Osteoblast (primary cell): Measurements from ENCODE around the gene SLC6A5. TPM values are rescaled to one million over a fixed set of nuclear protein-coding genes. Genes with fewer than 3 reads are reported as not detected.

ENCODE experiments used
- DNase-seq: peaks from one replicate; pipeline ENCODE4 v3.0.0; 2011; ENCODE audit warnings: low spot score, mixed read lengths; ENCODE audit not compliant: insufficient read length; ENCODE audit errors: missing footprints
- H2AFZ ChIP-seq: 2 replicates; pipeline ENCODE4 v1.6.0; 2011; ENCODE audit warnings: mild to moderate bottlenecking, low read length
- H3K27ac ChIP-seq: 2 replicates; pipeline ENCODE4 v1.5.1; 2011; ENCODE audit warnings: mild to moderate bottlenecking, low read depth, low read length, moderate library complexity
- H3K27me3 ChIP-seq: 2 replicates; pipeline ENCODE4 v1.6.0; 2012; ENCODE audit warnings: mild to moderate bottlenecking, control low read depth, inconsistent platforms, low read length, moderate library complexity; ENCODE audit not compliant: insufficient read depth
- H3K36me3 ChIP-seq: 2 replicates; pipeline ENCODE4 v1.5.1; 2011; ENCODE audit warnings: mild to moderate bottlenecking, low read length, control low read depth, moderate library complexity; ENCODE audit not compliant: insufficient read depth
- H3K4me1 ChIP-seq: 2 replicates; pipeline ENCODE4 v1.5.1; 2011; ENCODE audit warnings: mild to moderate bottlenecking, low read length, control low read depth, moderate library complexity; ENCODE audit not compliant: insufficient read depth
- H3K4me2 ChIP-seq: 2 replicates; pipeline ENCODE4 v1.6.0; 2011; ENCODE audit warnings: mild to moderate bottlenecking, low read length; ENCODE audit not compliant: insufficient read depth
- H3K4me3 ChIP-seq: fragments of 200-600 bp; sonication (generic); 3 replicates; pipeline ENCODE4 v1.5.1; 2012; ENCODE audit warnings: mild to moderate bottlenecking, low read length, inconsistent platforms; ENCODE audit not compliant: insufficient read depth
- H3K79me2 ChIP-seq: 2 replicates; pipeline ENCODE4 v1.6.0; 2012; ENCODE audit warnings: mild to moderate bottlenecking, low read length, control low read depth, inconsistent platforms; ENCODE audit not compliant: insufficient read depth
- H3K9me3 ChIP-seq: 2 replicates; pipeline ENCODE4 v1.5.1; 2011; ENCODE audit warnings: low read depth, low read length, control low read depth
- H4K20me1 ChIP-seq: 2 replicates; pipeline ENCODE4 v1.6.0; 2012; ENCODE audit warnings: mild to moderate bottlenecking, low read length, control low read depth; ENCODE audit not compliant: insufficient read depth
- total RNA-seq: library from RNA; depleted of rRNA; stranded (reverse); fragments of >200 nt; gene quantifications from 2 replicates; pipeline ENCODE4 v1.2.3, GENCODE V29; 2012
- TF ChIP-seq, protein P1 (sequence below): IDR thresholded peaks from 2 replicates; pipeline ENCODE4 v1.5.1; 2011; ENCODE audit warnings: mild to moderate bottlenecking, low read depth, low read length, moderate library complexity; ENCODE audit errors: extremely low read depth

SLC6A5 gene
- total RNA-seq, 1 donor = not detected

DNA sequence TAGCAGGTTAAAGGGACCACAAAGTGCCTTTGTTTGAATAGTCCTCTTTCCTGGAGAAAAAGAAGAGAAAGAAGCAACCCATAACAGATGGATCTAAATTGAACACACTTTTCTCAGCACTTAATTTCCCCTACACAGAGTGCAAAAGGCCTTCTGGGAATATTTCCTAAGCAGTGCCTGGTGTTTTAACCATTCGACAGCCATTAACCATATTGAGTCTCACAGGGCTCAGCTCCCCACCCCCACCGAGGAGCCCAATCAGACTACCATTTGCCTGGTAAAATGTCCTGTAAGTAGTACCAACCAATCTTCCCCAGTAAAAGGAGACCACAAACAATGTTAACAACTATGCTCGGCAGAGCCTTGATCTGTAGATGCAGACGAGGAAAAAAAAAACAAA, 40.7 kb upstream of the SLC6A5 start:
- TF ChIP-seq, protein P1, sequence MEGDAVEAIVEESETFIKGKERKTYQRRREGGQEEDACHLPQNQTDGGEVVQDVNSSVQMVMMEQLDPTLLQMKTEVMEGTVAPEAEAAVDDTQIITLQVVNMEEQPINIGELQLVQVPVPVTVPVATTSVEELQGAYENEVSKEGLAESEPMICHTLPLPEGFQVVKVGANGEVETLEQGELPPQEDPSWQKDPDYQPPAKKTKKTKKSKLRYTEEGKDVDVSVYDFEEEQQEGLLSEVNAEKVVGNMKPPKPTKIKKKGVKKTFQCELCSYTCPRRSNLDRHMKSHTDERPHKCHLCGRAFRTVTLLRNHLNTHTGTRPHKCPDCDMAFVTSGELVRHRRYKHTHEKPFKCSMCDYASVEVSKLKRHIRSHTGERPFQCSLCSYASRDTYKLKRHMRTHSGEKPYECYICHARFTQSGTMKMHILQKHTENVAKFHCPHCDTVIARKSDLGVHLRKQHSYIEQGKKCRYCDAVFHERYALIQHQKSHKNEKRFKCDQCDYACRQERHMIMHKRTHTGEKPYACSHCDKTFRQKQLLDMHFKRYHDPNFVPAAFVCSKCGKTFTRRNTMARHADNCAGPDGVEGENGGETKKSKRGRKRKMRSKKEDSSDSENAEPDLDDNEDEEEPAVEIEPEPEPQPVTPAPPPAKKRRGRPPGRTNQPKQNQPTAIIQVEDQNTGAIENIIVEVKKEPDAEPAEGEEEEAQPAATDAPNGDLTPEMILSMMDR = no peak
- no peak overlapping the region for H3K27ac ChIP-seq
- no peaks in the 10 kb centered on the region for H4K20me1 ChIP-seq
- no peaks in the 10 kb centered on the region for H3K9me3 ChIP-seq
- H3K36me3 ChIP-seq = no peaks in the 10 kb centered on the region
- no peak overlapping the region for H2AFZ ChIP-seq
- no peak for DNase-seq
- no peaks in the 10 kb centered on the region for H3K79me2 ChIP-seq
- H3K4me2 ChIP-seq = no peak overlapping the region
- no peaks in the 10 kb centered on the region for H3K4me1 ChIP-seq
- no peaks in the 10 kb centered on the region for H3K27me3 ChIP-seq
- H3K4me3 ChIP-seq = no peak overlapping the region

DNA sequence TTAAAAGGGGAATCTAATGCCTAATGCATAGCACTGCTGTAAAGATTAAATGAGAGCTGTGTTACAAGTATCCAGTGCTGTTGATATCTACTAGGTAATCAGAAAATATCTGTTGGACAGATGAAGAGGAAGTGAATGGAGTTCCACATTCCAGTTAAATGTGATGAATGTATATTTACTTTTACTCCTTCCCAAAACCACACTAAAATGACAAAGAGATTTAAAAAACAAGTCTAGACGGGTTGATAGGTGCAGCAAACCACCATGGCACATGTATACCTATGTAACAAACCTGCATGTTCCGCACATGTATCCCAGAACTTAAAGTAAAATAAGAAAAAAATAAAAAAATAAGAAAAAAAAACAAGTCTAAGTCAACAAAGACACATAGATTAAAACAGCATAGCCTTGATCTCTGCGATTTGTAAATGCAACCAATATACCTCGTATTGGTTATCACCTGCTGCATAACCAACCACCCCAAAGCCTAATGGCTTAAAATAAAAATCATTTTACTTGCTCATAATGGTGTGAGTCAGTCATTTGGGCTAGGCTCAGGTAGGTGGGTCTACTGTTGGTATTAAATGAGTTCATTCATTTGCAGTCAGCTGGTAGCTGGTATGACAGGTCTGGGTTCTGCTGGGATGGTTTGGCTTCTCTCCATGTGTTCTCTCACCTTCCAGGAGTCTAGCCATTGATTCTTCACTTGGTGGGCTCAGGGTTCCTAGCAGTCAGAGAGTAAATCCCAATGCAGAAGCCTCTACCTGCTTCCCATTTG, 39.7 kb upstream of the SLC6A5 start:
- H3K4me1 ChIP-seq = no peaks in the 10 kb centered on the region
- no peak overlapping the region for H3K27ac ChIP-seq
- H3K36me3 ChIP-seq = no peaks in the 10 kb centered on the region
- H3K9me3 ChIP-seq = no peaks in the 10 kb centered on the region
- no peaks in the 10 kb centered on the region for H3K79me2 ChIP-seq
- TF ChIP-seq, protein P1 = no peak
- H3K27me3 ChIP-seq = no peaks in the 10 kb centered on the region
- no peak overlapping the region for H2AFZ ChIP-seq
- no peak for DNase-seq
- H4K20me1 ChIP-seq = no peaks in the 10 kb centered on the region
- no peak overlapping the region for H3K4me2 ChIP-seq
- no peak overlapping the region for H3K4me3 ChIP-seq

- DNase-seq = no peak
- Histone ChIP-seq H3K4me2 (no peak overlapping the region), H3K36me3 (no peaks in the 10 kb centered on the region), H3K4me3 (no peak overlapping the region), H2AFZ (no peak overlapping the region), H4K20me1 (no peaks in the 10 kb centered on the region), H3K4me1 (no peaks in the 10 kb centered on the region), H3K27me3 (no peaks in the 10 kb centered on the region), H3K79me2 (no peaks in the 10 kb centered on the region), H3K9me3 (no peaks in the 10 kb centered on the region), H3K27ac (no peak overlapping the region)
- TF ChIP-seq, protein P1 = no peak
Observed at GRCh38 chr11:20561915-20562314, 37.5 kb upstream of the SLC6A5 start.

DNA sequence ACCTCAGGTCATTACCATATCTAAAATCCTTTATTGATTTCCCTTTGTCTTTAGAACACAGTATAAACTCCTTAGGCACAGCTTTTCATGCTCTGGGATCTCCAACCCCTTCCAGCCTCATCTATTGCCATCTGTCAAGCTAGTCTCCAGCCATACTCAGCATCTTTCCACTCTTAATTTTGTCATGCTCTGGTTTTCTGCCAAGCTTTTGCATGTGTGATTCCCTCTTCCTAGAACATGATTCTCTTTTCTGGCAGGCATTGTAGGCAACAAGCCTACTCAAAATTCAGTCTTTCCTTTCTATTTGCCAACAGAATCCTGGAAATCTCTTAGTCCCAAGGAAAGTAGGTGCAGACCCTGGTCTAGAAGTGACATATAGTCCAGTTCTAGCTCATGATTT, 35.5 kb upstream of the SLC6A5 start:
- no peaks in the 10 kb centered on the region for H3K4me1 ChIP-seq
- TF ChIP-seq, protein P1 = no peak
- H3K4me3 ChIP-seq = no peak overlapping the region
- DNase-seq = no peak
- no peaks in the 10 kb centered on the region for H3K27me3 ChIP-seq
- no peaks in the 10 kb centered on the region for H3K9me3 ChIP-seq
- H3K27ac ChIP-seq = no peak overlapping the region
- H3K79me2 ChIP-seq = no peaks in the 10 kb centered on the region
- H2AFZ ChIP-seq = no peak overlapping the region
- no peaks in the 10 kb centered on the region for H3K36me3 ChIP-seq
- H3K4me2 ChIP-seq = no peak overlapping the region
- H4K20me1 ChIP-seq = no peaks in the 10 kb centered on the region
